CD4-positive, alpha-beta T cell treated with Interleukin-17A for 1 hour (primary cell): ENCODE data around the gene STARD5.

Experiments used
- DNase-seq: peaks from one replicate; pipeline ENCODE4 v3.0.0-alpha.2; 2020

STARD5 gene

DNA sequence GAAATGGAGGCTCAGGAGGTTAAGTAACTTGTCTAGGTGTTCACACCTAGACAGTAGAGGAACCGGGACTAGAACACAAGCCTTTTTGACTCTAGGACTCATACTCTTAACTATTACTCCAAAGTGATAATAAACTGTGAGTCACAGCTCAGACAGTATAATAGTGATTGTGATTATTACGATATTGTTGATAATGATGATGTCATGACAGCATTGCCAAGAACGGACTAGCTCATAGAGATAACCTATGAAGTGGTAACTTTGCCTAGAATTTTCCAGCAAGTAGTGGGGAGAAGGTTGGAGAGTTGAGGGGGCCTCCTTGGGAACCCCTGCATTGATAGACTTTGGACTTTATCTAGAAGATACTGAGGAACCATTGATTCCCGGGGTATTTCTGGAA lies 34.0 kb downstream of the STARD5 start:
- no peak for DNase-seq

DNA sequence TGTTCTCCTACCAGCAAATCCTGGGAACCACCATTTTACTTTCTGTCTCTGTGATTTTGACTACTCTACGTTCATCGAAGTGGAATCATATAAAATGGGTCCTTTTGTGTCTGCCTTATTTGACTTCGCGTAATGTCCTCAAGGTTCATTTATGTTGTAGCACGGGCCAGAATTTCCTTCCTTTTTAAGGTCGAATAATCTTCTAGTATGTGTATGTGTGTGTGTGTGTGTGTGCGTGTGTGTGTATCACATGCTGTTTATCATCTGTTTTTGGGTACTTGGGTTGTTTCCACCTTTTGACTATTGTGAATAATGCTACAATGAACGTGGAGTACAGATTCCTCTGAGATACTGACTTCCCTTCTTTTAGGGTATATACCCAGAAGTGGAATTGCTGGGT lies 35.3 kb downstream of the STARD5 start:
- DNase-seq, result no peak

DNA sequence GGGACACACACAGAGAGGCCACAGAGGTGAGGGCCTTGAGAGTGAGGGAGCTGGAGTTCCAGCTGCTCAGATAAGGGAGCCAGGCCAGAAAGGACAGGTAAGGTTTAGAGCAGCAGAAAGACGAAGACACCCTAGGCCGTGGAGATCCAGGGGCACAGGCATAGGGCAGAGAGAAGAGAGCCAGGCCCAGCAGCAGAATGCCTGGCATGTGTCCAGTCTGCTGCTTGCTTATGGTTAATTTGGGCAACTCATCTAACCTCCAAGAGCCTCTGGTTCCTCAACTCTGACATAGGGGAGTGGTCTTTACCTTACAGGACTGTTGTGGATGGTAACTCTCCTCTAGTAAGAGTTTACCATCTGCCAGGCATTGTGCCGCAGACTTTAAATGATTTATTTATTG lies 35.9 kb downstream of the STARD5 start:
- no peak for DNase-seq

DNA sequence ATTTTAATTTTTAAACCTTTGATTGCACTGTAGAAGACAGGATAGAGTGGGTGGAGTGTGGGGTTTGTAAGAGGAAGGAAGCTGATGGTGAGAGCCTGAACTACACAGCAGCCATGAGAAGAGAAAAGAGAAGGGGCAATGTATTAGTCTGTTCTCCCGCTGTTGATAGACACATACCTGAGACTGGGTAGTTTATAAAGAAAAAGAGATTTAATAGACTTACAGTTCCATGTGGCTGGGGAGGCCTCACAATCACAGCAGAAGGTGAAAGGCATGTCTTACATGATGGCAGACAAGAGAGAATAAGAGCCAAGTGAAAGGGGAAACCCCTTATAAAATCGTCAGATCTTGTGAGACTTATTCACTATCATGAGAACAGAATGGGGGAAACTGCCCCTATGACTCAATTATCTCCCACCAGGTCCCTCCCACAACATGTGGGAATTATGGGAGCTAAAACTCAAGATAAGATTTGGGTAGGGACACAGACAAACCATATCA lies 37.3 kb downstream of the STARD5 start:
- peak; percentile 59 for DNase-seq

DNA sequence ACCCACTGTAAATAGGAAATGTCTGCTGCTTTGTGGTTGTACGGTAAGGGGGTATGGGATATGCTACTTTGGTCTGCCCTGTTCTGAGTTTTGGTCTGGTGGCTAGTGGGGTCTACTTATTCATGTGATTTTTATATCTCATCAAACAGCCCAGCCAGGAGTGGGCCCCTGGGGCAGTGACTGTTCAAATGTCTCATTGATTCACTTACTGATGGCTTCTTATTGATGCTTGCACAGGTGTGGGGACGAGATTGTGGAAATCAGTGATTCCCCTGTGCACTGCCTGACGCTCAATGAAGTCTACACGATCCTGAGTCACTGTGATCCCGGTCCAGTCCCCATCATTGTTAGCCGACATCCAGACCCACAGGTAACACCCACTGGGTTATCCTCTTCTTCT lies 38.5 kb downstream of the STARD5 start:
- DNase-seq, result no peak

DNA sequence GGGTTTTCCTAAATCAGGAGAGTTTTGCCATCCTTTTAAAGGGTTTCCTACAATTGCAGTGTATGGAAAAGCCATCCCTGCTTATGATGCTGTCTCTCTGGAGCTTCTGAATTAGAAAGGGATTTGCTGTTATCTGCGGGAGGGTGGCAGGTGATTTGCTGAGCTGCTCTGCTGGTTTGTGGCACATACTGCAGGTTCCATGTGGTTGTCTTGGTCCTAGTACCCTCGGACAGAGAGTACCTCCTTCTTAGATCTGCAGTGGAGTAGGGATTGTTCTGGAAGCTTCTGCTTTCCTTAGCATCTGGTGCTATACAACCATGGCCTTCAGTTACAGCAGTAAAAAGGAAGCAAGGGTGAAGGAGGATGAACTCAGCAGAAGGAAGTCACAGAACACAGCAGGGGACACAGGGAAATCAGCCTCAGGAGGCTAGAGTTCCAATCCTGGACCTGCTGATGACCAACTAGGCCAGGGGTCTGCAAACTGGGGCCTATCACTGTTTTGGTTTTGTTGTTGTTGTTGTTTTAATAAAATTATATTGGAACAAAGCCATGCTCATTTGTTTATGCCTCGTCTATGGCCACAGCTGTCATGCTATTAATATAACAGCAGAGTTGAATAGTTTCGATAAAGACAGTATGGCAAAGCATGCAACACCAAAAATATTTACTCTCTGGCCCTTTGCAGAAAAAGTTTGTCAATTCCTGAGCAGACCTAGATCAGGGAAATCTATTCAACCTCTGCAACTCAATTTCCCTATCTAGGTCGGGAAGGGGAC lies 39.5 kb downstream of the STARD5 start:
- no peak for DNase-seq

DNA sequence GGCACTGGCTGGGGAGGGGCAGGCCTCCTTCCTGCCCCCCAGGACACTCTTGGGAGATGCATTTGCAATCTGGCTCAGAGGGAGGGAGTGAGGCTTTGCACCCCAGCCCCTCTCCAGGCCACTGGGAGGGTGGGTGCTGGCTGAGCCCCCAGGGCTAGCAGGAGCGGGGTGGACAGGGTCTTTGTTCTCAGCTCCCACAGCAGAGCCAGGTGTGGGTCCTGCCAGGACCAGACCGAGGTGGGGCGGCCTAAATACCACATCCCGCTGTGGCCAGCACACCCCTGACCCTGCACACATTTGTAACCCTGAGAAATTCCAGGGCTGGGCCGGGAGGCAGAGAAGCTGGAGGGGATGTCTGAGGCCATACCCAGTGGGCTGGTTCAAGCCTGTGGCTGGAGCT lies 41.0 kb downstream of the STARD5 start:
- no peak for DNase-seq

DNA sequence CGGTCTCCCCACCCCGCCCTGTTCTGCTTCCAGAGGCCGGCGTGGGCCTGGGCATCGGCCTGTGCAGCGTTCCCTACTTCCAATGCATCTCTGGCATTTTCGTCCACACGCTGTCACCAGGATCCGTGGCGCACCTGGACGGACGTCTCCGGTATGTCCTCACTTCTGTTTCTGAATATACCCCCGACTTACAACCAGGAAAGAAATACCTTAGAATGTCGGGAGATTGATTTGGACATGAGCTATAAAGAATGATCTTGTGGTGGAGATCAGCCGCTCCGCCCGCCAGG lies 41.4 kb downstream of the STARD5 start:
- DNase-seq, result no peak

DNA sequence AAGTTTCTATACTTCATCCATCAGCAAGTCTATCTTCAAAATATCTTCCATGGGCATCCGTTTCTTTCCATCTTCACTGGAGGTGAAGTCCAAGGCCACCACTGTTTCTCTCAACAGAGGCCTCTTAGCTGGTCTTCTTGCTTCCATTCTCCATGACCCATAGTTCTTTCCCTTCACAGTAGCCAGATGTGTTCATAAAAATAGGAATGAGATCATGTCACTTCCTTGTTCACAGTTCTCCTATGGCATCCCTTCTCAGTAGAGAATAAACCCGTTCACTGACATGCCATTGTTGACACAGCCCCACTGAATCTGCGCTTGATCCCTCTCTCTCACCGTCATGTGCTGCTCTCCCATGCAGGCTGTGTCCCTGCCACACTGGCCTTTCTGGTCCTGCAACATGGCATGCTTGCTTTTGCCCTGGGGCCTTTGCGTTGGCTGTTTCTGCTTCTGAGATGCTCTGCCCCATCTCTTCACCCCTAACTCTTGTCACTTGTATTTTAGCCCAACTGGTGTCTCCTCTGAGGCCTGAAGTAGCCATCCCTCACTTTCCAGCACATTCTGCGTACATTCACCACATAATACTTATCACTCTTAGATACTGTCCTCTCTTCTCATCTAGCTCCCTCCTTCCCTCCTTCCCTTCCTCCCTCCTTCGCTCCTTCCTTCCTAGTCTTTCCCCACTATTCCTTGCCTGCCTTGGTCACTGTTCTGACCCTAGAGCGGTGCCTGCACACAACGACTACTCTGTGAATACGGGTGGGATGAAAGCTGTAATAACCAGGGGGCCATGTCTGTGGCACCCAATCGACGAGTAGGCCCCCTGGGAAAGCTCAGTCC lies 42.0 kb downstream of the STARD5 start:
- DNase-seq, result no peak

DNA sequence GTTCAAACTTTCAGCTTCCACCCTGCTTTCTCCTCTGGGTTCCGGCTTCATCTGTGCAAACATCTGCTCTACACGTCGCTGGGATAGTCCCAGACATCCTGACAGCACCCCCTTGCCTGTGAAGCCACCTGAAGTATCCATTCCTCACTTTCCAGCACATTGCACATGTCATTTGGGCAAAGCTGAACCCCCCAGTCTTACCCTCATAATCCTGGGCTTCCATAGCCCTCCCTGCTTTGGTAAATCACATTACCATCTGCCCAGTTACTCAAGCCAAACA lies 42.5 kb downstream of the STARD5 start:
- DNase-seq, result no peak

DNA sequence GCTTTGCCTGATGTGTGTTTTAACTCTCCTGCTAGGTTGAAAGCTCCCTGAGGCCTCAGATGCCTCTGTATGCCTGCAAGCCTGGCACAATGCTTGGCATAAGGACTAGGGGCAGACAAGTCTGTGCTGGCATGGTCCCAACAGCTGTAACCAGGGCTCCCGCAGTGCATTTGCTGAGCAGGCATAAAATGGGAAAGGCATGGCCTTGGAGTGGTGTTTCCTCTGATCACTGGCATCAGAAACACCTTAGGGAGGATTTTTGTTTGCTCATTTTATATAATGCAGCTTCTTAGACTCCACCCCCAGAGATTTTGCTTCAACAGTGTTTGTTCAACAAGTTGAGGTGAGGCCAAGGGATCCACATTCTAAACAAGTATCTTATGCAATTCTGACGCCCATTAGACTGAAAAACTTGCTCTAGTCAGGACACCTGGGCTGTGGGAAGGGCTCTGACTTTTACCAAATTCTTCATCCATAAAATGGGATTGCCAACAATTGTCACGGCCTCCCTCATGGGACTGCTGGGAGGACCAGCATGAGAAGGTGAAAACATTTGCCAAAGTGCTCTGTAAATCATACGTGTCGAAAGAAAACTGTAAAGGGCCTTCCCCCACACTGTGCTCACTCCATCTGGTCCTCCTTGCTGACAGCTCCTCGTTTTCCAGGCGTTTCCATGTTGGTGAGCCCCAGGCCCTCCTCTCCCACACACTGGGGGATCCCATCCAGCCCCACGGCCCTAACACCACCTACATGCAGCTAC lies 43.1 kb downstream of the STARD5 start:
- no peak for DNase-seq

DNA sequence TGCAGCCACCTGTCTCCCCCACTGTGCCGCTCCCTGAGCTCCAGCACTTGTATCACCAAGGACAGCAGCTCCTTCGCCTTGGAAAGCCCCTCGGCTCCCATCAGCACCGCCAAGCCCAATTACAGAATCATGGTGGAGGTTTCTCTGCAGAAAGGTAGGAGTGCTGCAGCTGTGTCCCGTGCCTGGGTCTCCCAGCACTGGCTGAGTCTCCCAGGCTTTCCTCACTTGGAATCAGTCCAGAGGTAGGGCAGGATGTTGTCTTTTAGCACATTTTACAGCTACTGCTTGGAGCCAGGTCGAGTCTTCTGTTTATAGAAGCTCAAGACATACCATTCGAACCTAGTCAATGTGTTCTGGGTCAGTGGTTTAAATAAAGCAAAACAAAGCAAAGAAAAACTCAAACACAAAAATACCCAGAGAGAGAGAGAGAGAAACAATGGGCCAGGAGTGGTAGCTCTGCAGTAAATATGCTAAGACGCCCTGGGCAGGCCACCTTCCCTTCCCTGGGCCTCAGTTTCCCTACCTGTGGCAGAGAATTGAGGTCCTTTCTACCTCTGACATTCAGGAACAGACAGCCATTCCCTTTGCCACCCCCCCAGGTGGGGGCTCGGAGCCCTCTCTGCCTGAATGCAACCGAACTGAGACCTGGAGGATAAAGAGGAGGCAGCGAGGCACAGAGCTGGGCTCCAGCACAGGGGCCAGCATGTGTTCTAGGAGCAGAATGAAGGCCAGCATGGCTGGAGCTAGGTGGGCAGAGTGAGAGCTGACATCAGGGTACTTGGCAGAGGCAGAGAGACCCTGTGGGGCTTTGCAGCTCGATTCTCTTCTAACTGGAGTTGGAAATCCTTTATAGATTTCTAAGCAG lies 44.1 kb downstream of the STARD5 start:
- DNase-seq, result no peak

DNA sequence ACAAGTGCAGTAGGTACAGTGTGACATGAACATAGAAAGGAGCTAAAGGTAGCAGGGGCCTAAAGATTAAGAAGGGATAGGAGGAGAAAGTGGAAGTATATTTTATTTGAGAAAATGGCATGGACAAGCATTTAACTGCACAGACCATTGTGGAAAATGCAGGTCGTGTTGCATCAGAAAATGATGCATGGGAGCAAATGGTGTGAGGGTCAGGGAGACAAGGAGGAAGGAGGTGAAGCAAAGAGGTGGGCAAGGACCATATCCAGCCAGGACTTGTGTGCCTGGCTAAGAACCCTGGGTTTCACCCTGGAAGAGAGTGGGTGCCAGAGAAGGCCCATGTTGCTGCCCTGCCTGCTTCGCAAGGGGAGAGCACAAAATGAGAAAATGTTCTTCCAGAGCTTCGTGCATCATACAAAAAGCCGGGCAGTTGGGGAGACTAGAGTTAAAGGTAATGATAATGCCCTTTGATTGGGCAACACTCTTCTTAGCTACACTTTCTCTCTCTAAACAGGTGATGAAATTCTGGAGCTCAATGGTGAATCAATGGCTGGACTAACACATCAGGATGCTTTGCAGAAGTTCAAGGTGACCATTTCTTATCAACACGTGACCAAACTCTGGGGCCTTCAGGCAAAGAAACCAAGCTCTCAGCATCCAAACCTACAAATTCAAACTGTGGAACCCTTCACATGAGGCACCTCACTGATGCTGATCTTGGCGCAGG lies 45.5 kb downstream of the STARD5 start:
- no peak for DNase-seq

DNA sequence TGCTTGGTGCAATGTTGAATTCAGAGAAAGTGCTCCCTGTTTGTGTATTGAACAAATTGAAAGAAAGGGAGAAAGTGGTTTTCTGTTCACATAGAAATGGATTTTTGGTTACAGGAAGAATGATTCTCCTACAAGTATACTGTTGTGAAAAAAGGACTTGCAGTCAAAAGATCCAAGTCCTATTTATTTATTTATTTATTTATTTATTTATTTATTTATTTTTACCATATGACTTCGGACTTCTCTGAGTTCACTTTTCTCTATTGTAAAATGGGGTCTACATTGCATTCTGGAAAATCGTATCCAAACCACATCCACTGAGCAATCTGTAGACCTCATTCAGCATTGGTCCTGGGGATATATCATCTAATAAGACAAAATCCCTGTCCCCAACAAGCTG lies 46.1 kb downstream of the STARD5 start:
- no peak for DNase-seq

DNA sequence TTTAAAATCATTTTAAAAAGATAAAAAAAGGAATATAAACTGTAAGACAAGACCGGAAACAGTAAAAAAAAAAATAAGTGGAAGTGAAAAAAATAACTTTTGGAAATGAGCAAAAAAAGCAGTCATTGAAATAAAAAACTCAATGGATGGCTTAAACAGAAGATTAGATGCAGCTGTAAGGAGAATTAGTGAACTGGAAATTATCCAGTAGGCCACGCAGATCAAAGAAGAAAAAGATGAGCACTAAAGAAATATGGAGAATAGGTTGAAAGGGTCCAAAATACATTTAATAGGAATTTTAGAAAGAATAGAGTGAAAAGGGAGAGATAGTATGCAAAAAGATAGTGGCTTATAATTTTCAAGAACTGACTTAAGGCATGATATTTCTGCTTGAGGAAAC lies 47.0 kb downstream of the STARD5 start:
- DNase-seq, result no peak

DNA sequence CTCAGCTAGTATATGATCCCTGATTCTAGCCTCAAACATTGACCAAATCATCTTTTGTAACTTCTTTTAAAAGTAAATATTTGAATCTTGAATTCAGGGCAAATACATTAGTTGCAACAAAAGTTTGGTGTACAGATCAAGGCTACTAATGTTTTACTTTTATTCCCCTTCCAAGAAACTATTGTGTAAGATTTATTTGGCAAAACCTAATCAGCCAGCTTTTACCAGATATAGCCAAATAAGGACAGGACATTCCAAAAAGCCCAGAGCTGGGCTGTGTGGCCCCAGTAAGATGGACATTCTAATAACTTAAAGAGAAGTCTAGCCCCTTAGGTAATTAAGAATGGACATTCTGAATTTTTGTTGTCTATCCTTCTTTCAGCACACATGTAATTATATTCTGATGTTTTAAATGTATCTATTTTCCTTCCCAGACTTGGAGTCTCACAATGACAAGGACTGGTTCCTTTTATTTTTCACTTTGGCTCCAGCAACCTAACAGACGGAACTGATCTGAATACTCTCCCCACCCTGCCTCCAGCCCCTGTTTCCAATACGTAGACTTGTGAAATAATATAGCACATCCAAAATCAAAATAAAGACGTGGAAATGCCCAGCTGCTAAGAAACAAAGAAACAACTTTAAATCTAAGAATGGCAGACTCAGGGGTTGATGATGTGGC lies 48.1 kb downstream of the STARD5 start:
- DNase-seq, result no peak

DNA sequence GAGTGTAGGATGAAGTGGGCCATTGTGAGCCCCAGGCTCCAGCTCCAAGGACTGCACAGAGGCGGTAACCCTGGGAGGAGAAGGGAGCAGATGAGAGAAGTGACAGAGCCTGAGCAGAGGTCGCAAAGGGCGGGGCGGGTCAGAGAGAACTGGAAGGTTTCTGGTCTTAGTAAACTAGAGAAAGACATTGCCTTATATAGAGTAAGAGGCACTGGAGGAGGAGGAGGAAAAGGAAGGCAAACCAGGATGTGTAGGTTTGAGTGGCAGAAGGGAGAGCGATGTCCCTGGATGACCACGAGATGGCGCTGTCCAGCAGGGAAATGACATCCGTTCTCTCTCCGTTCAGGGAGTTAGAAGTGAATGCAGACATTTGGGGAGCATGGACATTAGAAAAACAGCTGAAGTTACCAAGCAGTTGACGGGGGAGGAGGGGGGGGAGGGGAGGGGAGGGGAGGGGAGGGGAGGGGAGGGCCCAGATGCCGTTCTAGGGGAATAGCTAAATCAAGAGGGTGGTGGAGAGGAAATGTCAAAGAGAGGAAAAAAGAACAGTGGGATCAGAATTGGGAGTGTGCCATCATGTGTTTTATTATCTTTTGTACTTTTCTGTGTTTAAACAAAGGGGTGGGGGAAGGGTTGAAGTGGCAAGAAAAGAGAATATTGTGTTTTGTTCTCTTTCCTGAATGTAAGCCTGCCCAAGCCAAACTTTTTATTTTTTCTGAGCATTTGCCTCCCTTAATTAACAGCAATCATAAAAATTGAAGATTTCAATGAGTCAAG lies 48.8 kb downstream of the STARD5 start:
- peak; percentile 86 for DNase-seq

DNA sequence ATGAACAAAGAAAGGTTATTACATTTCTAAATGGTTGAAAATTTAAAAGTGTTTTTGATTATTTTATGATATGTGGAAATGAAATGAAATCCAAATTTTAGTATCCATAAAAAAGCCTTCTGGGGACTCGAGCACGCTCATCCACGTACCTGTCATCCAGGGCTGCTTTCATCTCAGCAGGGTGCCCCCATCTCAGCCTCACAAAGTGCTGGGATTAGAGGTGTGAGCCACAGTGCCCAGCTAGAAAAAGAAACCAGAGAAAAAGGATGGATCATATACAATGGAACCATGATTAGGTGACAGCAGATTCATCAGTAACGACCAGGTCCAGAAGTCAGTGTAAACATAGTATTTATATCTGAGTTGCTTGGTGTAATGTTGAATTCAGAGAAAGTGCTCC lies 49.7 kb downstream of the STARD5 start:
- DNase-seq, result no peak

DNA sequence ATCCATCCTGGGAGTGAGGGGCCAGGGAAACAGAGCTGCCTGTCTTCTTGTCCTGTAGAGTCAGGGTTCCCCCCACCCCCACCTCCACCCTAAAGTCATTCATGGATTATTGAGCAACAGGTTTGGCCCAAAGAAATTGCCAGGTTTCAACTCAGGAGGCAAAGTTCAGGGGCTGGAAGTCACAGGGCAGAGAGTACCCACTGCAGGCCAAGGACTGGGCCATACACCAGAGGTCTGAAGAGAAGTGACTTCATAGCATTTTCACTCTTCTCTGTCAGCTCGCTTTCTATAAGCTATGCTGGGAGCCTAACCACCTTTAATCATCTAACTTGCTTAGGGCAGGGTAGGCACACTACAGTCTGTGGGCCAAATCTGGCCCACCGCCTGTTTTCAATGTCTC lies 50.1 kb downstream of the STARD5 start:
- no peak for DNase-seq

DNA sequence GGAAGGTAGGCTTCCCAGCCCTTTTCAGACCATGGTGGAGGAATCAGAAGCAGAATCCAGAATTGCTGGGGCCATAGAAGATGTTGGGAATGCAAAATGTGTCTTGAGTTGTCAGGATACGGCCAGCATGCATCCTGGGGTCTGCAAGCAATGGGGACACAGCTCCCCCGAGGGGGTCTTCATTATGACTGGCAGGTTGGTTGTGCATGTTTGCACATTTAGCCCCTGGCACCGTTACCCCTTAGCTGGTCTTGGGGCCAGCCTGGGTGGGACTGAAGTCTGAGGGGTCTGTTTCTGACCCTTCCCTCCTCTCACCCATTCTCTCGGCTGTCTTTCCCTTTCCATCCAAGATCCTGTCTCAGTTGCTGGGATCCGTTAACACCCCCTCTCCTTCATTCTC lies 50.7 kb downstream of the STARD5 start:
- DNase-seq, result no peak
